HG02840 (cell line): ENCODE data around the gene ZNF580.
A peak's percentile ranks its signal among the peaks of the same experiment; 100 is the strongest.

Source experiments
- ATAC-seq: cut with Tn5 transposase; IDR thresholded peaks from one replicate; pipeline ENCODE4 v1.9.1; 2021; ENCODE audit warnings: mild to moderate bottlenecking, moderate library complexity, moderate number of reproducible peaks; ENCODE audit not compliant: unreplicated experiment, low FRiP score

The ZNF580 gene

DNA sequence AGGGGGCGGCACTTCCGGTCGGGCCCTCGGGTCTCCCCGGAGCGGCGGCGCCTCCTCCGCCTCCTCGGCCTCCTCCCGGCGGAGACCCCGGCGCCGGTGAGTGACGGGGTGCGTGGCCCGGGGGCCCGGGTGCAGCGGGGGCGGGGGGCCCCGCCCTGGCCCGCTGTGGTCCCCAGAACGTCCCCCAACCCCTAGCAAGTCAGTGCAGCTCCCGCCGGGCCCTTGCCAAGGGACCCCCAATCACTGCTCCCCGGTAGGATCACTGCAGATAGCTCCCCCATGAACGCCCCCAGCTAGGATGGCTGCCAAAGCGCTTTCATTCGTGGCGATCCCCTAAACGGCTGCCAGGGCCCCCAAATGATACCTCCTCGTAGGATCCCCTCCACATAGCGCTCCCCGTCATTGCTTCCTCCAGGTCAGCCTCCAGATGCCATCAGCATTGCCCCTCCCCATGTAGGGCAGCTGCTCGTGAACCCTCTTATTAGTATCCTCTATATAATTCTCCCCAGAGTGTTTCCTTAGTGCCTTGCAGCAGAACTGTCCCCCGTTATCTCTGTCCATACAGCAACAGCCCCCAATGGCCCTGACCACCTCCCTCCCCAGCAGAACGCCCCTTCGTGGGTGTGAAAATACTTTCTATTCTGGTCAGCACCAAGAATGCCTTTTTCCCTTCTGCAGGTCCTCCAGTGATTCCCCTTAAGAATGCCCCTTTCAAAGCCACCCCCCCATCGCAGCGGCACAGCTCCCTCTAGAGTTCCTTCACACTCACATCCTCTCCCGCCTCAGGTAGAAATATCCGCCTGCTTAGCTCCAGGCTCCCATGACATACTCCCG, 34.9 kb upstream of the ZNF580 start, which contains the start of gene ZNF865:
Gene ZNF865 (plus strand): TSS at position 11 of the 834 bp plus-strand sequence. CDS start 7,972 bp downstream, outside the sequence.
- ATAC-seq: peak; percentile 10

DNA sequence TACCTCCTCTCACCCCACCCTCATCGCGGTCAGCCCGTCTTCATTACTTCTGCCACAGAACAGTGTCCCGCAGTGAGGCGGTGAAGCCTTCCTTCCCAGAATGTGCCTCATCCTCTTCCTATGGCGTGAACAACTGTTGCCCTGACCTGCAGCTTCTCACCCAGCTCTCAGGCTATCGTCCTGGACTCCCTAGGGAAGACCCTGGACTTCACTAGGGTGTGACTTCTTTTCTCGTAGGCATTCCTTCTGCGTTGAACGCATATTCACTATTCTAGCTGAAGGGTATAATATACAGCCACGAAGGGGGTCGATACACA, 34.4 kb upstream of the ZNF580 start:
- ATAC-seq: no peak

GRCh38 chr19:55606817-55607216, 34.0 kb upstream of the ZNF580 start:
- no peak for ATAC-seq

- no peak for ATAC-seq
Measured at GRCh38 chr19:55609326-55609725, 31.5 kb upstream of the ZNF580 start.

- no peak for ATAC-seq
Measured at GRCh38 chr19:55611300-55611982, 29.4 kb upstream of the ZNF580 start.

DNA sequence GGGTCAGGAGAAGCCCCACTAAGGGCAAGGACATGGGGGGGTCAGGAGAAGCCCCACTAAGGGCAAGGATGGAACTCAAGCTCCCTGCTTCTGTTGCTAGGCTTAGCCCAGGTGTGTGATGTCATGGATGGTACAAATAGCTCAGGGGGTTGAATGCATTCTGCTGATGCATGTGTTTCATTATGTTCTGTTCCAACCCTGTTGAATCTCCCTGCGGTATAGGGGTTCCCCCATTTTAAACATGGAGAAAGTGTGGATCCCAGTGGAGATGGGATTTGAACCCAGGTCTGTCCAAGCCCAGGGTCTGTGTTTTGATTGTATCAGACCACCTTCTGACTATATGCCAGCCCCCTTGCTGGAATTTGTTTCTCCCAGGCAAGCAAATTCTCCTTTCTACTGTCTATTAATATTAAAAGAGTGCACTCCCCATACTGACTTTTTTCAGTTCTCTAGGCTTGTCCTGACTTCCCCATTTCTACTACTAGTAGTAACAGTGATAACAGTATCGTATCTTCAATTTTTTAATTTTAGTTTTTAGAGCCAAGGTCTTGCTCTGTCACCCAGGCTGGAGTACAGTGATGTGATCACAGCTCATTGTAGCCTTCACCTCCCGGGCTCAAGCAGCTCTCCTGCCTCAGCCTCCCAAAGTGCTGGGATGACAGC, 28.7 kb upstream of the ZNF580 start:
- no peak for ATAC-seq

GRCh38 chr19:55613396-55613795, 27.4 kb upstream of the ZNF580 start:
- ATAC-seq: no peak

- no peak for ATAC-seq
Measured at GRCh38 chr19:55613930-55614710, 26.7 kb upstream of the ZNF580 start.

DNA sequence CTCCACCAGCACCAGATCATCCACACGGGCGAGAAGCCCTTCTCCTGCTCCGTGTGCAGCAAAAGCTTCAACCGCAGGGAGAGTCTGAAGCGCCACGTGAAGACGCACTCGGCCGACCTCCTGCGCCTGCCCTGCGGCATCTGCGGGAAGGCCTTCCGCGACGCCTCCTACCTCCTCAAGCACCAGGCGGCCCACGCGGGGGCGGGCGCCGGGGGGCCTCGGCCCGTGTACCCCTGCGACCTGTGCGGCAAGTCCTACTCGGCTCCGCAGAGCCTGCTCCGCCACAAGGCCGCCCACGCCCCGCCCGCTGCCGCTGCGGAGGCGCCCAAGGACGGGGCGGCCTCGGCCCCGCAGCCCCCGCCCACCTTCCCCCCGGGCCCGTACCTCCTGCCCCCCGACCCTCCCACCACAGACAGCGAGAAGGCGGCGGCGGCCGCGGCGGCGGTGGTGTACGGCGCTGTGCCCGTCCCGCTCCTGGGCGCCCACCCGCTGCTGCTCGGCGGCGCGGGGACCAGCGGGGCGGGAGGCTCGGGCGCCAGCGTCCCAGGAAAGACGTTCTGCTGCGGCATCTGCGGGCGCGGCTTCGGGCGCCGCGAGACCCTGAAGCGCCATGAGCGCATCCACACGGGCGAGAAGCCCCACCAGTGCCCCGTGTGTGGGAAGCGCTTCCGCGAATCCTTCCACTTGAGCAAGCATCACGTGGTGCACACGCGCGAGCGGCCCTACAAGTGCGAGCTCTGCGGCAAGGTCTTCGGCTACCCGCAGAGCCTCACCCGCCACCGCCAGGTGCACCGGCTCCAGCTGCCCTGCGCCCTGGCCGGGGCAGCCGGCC, 25.9 kb upstream of the ZNF580 start:
- no peak for ATAC-seq

GRCh38 chr19:55615543-55616394, 25.0 kb upstream of the ZNF580 start:
- no peak for ATAC-seq

DNA sequence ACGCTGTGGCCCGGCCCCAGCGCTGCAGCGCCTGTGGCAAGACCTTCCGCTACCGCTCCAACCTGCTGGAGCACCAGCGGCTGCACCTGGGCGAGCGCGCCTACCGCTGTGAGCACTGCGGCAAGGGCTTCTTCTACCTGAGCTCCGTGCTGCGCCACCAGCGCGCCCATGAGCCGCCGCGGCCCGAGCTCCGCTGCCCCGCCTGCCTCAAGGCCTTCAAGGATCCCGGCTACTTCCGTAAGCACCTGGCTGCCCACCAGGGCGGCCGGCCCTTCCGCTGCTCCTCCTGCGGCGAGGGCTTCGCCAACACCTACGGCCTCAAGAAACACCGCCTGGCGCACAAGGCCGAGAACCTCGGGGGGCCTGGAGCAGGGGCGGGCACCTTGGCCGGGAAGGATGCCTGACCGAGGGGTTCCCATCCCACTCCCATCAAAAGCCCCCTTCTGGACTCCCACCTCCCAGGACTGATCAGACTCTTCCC, 24.4 kb upstream of the ZNF580 start:
- no peak for ATAC-seq

DNA sequence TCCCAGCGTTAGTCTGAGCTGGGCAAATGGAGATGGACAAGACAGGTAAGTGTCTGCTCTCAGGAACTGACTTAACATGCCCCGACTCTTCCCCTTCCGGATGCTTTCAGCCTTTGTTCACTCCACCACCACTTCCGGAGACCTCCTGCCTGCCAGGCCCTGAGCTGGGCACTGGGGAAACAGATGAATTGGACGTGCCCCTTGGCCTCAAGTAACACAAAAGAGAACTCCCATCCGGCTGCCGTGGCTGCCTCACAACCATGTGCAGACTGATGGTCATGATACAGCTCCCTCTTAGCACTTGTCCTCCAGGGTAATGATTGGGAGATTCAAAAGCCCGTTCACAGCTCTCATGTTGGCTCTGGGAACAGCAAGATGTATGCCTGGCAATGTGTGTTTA, 23.4 kb upstream of the ZNF580 start:
- no peak for ATAC-seq

GRCh38 chr19:55618426-55618825, 22.4 kb upstream of the ZNF580 start:
- ATAC-seq: no peak

DNA sequence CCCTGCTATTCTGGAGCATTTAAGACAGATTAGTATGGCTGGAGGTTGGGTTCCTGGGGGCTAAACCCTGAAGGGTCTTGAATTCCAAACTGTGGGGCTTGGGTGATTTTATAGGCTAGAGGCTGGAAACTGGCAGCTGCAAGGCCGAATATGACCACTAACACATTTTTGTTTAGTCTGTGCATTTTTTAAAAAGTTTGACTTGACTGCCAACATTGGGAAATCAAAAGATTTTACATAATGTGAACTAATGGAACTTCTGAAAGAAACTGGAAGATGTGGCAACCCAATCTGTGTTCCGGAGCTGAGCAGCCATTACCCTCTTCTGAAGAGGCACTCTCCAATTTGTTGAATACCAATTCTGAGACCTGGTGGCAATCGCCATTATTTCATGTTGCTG, 21.5 kb upstream of the ZNF580 start:
- no peak for ATAC-seq

- no peak for ATAC-seq
Measured at GRCh38 chr19:55620410-55621204, 20.2 kb upstream of the ZNF580 start.

DNA sequence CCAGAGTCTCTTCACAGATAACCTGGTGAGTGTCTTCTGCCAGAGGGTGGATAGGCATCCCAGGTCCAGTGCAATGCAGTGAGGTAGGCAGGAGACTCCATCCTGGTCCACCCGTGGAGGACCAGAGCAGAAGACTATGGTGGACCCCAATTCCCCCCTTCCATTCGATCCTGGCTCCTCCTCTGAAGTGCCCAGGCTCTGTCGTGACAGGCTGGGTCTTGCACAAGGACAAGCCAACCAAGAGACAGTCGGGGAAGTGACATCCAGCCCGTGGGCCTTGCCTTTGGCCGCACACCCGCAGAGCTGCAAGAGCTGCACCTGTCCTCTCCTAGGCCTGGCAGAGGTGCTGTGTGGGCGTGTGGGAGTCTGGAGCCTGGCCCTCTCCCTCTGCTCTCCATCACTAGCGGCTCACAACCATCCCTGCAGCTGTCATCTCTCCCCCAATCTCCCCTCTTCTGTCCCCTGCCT, 19.6 kb upstream of the ZNF580 start:
- ATAC-seq: no peak

DNA sequence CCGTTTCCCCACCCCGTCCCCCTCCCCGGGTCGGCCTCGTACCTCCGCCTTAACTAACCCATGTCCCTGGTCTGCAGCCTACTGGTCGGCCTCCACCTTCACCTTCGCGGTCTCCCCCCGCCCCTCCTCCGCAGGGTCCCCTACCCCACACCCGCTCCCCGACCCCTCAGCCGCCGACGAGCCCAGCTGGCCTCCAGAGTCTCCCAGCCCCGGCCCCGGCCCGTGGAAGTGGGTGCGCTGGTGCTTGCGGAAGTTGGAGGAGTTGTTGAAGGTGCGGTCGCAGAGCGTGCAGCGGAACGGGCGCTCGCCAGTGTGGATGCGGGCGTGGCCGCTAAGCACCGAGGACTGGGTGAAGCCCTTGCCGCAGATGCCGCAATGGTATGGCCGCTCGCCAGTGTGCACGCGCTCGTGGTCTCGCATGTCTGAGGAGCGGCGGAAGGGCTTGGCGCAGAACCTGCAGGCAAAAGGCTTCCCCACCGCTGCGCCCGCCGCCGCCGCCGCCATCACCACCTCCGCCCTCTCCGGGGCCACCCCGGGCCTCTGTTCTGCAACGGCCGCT, 19.1 kb upstream of the ZNF580 start:
- no peak for ATAC-seq
